Midbrain (tissue), 1 donor: ENCODE data around the gene PLCE1.
A peak's percentile ranks its signal among the peaks of the same experiment; 100 is the strongest.
"Not testable (repeated sequence)": the region's sequence is repeated elsewhere in the genome, so short reads cannot be mapped to it uniquely, and the experiment has no call there.

Source experiments
- DNase-seq: peaks from one replicate; lab custom pipeline; 2025; lab: John Stamatoyannopoulos, UW

The PLCE1 gene

DNA sequence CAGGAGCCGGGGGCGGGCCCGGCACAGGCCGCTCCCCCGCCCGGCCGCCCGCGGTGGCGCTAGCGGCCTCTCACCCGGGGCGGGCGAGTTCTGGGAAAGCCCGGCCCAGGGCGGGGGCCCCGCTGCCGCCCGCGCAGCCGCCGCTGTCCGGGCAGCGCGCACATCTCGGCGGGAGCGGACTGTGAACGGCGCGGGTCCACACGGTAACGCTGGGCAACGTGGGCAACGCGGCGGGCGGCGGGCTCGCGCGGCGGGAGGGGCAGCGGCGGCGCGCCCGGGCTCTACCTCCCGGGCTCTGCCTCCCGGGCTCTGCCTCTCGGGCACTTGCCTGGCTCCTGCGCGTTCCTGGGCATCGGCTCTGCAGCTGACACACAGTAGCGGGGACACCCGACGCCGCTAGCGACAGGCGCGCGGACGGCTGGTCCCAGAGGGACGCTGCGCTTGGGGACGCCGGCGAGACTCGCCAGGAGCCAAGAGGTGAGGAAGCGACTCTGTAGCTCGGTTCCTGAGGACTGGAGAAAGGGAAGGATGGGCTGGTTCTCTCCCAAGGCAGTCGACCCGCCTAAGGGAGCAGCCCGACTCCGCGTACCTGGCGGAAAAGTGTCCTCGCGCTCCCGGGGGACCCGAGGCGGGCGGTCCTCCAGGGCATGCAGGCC, at the start of gene PLCE1:
PLCE1 (plus strand) TSS at position 150 of the 656 bp plus-strand sequence. CDS start 37,116 bp downstream, outside the sequence.
- DNase-seq: peak; percentile 35

DNA sequence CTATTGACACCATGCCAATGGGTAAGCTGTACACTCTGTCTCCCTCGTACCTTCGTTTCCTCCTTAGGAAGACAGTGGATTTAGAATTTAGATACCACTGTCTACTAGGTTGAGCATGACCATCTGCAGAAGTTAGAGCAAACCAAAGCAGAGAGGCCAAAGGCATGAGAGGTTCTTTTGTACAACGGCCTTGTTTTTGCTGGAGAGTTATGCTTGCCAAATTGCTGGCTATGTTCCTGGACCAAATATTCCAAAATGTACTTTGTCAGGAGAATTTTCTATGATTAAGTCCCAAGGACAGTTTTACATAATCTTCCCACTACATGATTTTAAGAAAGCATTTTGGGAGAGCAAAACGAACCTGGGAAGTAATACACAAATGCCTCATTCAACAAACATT, 47.9 kb upstream of the PLCE1 start:
- DNase-seq: no peak

DNA sequence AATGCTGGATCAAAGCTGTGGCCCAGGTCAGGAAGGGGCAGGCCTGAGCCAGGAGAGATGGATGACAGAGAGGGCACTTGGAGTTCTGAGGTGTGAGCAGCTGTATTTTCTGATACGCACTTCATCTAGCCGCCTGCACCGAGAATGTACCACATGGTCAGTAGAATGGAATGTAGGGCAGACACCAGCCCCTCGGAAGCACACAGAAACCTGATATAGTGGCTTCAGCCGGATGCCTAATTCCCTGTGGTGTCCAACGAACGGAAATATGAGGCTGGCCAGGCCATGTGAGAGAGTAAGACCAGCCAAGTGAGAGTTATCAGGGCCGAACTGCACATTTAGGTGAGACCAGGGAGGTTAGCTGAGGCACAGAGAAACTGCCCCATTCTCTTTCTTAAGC, 46.7 kb upstream of the PLCE1 start:
- DNase-seq: no peak

DNA sequence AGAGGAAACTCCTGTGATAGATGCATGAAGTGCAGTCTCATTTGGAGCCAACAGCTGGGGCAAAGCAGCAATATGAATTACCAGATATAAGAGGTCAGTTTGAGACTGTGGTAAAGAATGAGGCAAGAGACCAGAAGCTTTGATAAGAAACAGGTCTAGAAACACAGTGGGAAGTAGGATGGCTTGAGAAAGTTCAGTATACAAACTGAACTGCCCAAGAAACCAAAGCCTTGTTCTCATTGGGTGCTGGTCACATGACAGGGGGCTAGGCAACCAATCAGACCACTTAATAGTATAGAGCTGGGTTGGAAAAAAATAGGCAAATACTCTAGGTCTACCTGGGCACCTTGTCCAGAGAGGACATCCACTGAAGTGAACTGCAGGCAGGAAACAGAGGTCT, 46.2 kb upstream of the PLCE1 start:
- DNase-seq: no peak

DNA sequence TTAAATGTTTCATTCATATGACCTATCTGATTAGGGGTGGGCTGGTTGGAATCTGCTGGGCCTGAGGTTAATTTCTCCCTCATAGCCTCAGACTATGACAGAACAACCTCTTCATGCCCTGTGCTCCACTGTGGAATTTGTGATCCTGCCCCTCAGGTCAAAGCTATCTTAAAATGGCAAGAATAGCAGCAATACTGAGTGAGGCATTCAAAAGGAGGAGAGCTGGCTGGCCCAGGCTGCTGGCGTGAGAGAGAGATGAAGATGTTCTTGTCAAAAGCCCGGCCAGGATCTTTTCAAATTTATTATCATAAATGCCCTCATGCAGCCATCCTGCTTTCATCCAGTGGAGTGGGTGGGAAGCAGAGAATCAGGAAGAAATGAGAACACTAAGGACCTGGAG, 41.8 kb upstream of the PLCE1 start:
- no peak for DNase-seq

DNA sequence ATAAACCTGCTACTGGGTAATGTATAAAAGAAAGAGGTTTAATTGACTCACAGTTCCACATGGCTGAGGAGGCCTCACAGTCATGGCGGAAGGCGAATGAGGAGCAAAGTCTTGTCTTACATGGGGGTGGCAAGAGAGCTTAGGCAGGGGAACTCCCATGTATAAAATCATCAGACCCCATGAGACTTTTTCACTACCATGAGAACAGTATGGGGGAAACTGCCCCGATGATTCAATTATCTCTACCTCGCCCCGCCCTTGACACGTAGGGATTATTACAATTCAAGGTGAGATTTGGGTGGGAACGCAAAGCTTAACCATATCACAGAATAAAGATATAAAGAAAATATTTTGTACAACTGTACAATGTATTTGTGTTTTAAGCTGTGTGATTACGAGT, 39.4 kb upstream of the PLCE1 start:
- no peak for DNase-seq

DNA sequence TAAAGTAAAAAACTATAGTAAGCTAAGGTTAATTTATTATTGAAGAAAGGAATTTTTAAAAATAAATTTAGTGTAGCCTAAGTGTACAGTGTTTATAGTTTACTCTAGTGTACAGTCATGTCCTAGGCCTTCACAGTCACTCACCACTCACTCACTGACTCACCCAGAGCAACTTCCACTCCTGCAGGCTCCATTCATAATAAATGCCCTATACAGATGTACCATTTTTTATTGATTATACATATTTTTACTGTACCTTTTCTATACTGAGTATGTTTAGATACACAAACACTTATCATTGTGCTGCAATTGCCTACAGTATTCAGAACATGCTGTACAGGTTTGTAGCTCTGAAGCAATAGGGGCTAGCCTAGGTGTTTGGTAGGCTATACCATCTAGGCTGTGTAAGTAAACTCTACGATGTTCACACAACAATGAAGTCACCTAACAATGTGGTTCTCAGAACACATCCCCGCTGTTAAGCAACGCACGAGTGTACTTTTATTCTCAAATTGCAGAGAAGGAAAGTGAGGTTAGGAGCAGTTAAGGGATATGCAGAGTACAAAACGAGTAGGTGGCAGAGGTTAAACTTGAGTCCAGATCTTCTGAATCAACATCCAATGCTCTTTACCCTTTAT, 38.9 kb upstream of the PLCE1 start:
- no peak for DNase-seq

DNA sequence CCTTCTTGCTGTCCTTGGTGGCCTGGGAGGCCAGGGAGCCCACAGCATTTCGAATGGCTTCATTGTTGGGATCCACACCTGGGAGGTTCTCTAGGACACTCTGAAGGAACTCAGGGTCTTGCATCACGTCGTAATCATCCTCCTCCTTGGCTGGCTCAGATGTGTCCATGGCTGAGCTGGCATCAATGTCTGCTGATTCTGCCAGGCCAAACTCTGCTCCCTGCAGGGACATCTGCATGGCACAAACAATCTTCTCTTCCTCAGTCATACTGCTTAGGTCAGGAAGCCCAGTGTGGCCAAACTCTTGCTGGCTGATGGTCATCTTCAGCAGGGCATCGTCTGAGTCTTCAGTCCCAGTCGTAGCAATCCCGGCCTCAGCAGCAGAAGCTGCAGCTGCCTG, 34.9 kb upstream of the PLCE1 start:
- no peak for DNase-seq

DNA sequence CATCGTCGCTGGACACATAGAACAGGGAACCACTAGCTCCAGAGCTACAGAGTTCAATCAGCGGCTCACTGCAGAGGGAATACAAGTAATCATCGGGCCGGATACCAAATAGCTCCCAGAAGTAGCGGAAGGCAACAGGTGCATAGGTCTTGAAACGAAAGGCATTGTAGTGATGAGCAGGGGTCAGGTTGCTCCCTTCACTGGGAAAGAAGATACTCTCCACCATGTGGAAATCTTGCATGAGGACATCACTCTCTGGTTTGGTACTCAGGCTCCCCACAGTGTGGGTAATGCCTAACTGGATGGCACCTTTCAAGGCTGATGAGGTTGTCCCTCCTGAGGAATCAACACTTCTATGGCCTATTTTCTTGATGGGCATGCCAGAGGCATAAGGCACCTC, 32.7 kb upstream of the PLCE1 start:
- DNase-seq: not testable (repeated sequence)

DNA sequence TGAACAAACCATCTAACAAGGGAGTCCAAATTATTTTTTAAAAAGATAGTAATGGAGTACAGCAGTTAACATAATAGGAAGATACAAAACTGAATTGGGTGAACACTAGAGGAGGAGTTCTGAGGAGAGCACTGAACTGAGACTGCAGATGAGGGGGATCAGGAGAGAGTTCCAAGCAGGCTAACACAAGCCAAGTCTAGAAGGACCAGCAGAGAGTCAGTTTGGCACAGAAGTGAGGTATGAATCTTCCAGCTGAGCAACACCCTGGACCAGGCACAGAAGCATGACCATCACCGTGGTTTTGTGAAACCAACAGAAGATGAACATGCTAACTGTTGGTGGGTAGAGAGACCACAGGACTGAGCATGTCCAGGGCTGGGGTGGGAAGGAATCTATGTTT, 30.8 kb upstream of the PLCE1 start:
- DNase-seq: no peak

DNA sequence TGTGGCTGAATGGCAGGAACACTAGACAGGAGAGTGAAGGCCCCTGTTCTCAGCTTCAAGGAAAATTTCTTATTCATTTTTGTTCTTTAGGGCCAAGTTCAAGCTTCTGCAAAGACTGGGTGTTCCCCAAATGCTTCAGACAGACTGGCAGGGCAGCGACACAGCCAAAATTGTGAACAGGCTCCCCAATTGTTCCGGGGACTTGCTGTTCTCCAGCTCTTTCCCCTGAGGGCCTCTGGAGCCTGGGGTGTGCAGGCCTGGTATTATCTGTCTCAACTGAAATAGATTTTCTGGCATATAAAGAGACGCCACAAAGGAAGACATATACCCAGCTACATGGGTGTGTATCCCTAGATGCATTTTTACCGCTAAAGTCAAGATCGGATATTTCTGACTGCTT, 30.3 kb upstream of the PLCE1 start:
- no peak for DNase-seq

DNA sequence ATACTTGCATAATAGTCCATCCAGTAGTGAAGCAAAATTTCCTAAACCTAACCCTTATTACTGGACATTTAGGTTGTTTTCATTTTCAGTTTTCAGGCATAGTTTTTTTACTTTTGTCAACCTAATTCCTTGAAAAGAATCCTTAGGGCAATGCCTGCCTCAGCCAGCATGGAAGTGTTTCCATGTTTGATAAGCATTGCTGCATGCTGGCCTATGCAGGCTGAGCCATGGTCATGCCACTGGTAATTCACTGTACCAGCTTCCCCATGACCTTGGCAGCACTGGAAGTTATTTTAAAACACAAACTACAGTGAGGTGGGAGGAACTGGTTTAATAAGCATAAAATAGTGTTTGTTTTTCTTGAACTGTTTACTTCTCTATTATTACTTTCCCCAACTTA, 27.8 kb upstream of the PLCE1 start:
- no peak for DNase-seq

DNA sequence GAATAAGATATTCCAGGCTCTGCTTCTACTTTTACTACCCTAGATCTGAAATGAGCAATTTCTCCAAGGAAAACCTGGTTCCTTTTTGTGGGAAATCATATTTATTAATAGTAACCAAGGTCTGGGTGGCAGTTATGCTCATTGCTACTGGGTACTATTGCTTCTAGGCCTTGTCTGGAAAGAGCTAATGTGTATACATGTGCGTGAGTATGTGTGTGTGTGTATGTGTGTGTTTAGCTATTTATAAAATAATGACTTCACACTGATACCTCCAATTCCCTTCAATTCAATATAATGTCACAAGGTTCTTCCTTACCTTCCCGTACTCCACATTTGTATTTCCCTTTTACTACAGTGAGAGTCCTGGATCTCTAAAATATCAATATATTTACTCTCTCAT, 26.0 kb upstream of the PLCE1 start:
- no peak for DNase-seq

DNA sequence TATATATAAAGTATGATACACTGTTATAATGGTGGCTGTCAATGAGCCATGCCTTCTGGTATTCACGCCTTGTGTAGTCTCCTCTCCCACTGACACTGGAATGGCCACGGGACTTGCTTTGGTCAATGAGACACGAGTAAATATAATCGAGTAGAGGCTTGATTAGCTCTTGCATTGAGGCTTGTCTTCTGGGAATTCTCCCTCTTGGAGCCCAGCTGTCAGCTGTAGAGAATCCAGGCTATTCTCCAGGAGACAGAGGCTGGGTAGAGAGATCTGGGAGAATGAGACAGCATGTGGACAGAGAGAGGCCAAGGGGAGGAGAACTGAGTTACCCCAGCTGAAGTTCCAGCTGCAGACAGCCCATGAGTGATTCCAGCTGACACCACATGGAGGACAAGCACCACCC, 25.2 kb upstream of the PLCE1 start:
- DNase-seq: no peak

DNA sequence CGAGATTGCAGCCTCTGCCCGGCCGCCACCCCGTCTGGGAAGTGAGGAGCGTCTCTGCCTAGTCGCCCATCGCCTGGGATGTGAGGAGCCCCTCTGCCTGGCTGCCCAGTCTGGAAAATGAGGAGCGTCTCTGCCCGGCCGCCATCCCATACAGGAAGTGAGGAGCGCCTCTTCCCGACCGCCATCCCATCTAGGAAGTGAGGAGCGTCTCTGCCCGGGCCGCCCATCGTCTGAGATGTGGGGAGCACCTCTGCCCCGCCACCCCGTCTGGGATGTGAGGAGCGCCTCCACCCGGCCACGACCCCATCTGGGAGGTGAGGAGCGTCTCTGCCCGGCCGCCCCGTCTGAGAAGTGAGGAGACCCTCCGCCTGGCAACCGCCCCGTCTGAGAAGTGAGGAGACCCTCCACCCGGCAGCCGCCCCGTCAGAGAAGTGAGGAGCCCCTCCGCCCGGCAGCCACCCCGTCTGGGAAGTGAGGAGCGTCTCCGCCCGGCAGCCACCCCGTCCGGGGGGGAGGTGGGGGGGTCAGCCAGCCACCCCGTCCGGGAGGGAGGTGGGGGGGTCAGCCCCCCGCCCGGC, 23.2 kb upstream of the PLCE1 start:
- DNase-seq: not testable (repeated sequence)

DNA sequence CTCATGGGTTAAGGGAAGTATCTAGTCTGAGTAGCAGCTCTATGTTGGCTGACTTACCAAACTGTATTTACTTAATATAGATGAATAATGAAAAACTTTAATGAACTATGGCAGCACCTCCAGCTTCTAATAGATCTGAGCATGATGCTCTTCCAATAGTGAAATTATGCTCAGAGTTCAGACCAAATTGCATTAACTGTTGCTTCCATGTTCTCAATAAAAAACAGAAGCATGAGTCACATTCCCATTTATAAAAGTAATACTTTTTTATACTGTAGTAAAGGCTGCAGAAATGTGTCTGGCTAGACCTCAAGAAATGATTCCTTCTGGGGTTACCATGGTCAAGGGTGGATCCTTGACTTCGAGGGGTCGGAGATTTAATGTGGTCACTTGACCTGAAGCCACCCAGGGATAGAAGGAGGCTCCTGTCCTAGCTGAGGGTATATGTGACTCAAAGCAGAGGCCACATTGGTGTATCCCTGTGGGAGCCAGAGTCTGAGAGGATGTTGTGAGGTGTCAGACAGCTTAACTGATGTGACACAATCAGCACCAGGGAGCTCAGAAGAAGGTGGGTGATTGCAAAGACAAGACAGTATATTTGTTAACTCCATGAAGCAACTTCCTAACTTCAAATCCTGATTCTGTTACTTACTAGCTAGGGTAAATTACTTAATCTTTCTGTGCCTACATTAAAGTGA, 19.8 kb upstream of the PLCE1 start:
- no peak for DNase-seq

DNA sequence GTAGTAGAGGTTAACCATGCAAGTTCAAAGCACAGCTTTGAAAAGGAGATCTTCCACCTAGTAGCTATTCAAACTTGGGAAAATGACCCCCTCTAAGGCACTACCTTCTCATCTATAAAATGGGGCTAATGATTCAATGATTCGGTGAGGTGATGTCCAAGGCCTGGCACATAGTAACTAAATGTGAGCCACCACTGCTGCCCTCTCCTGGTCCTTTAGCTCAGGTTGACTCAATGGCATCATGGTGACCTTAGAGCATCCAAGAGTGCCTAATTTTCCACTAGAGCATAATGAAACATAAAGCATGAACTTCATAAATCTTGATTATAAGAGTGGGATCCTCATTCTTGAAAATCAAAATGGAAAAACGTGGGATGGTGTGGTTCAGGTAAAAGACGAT, 16.3 kb upstream of the PLCE1 start:
- DNase-seq: no peak

DNA sequence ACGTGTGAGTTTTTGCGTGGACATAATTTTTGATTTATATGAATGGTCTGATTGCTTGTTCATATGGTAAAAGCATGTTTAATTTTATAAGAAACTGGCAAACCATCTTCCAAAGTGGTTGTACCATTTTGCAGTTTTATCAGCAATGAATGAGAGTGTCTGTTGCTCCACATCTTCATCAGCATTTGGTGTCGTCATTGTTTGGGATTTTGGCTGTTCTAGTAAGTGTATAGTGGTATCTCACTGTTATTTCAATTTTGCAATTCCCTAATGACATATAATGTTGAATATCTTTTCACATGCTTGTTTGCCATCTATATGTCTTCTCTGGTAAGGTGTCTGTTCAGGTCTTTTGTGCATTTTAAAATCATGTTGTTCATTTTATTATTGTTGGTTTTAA, 13.2 kb upstream of the PLCE1 start:
- no peak for DNase-seq

DNA sequence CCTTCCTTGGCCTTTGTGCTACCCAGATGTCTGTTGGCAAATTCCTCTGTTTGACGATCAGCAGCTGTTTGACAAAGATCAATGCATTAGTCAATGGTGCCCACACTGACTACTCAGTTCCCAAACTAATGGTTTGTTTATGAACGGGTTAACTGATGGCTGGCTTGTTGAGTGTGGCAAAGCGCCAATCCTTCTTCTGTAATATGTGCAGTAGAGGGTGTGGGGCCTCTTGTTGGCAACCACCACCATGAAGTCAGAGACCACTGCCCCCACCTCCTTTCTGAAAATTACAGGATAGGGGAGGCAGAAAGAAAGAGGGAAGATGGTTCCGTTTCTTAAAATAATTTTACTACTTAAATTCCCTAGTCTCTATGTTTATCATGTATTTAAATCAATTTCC, 2.6 kb upstream of the PLCE1 start:
- DNase-seq: no peak

DNA sequence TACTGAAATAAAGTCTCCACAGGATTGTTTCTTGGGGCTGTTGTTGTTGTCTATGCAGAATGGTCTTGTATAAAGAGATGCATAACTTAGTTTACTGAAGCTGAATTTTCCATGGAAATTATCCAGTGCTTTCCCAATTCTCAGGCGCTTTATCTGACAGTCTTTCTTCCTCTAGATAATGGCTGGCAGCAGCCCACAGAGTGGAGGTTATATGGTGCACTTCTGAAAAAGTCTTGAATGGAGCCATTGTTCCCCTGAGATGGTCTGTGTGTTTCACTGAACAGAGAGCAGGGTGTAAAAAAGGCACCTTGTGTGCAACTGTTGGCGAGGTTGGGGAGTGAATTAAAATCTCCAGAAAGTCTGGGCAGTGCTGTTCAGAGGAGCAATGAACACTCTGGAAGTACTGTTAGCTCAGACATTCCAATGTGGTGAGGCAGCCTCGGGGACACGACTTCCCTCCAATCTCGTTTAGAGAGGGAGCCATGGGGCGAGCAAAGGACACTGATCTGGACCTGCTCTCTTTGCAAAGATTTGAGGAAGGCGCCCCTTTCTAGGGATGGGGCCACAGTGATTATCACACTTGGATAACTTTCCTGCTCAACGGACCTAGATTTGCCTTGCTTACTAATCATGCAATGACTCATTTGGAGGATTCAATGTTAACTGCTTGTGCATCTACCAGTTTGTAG, 2.0 kb upstream of the PLCE1 start:
- peak; percentile 8 for DNase-seq

DNA sequence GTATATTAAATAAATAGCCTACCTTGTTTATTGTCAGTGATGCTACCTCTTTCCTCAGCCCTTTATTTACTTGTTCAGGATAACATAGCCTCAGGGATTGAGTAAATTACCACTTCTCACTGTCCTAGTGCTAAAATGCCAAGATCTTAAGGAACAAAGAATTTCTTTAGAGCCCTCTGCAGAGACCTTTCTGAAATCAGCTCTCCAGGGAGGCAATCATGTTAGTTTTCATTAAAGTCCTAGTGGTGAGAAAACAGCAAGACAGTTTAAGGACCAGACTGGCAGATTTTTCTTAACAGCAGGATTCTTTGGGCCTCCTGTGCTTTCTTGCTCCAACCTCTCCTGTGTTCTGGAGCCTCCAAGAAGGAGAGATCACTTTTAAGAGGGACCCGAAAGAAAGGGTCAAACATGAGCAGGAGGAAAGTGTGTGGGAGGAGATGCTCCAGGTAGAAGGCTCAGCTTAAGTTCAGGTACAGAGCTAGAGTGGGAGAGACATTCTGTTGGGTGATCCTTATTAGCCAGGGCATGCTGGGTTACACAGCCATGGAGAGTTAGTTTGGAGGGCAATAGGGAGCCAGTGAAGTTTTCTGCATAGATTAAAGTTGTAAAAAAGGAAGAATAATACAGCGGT, 1.2 kb upstream of the PLCE1 start:
- DNase-seq: no peak

DNA sequence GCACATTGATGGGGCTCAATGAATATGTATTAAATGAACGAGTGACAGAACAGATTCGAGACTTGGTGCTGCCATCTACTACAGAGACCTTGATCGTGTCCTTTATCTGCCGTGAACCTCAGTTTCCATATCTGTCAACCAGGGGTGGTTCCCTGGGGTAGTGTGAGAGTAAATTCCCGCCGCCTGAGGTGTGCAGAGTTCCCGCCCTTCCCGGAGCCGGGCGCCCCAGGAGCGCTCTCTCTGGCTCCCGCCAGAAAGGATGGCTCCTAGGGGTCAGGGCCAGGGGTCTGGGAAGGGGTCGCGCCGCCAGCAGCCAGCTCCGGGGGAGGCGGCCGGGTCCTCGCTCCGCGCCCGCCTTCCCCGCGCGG, 333 bp upstream of the PLCE1 start:
- no peak for DNase-seq
